H9 (cell line): ENCODE measurements around the gene NCKAP5. TPM values are rescaled to one million over a fixed set of nuclear protein-coding genes. Genes with fewer than 3 reads are reported as not detected.

Experiments used
- DNase-seq: peaks from one replicate; pipeline ENCODE4 v3.0.0-alpha.2; 2017
- H2AFZ ChIP-seq: one replicate; pipeline ENCODE4 v1.6.1; 2013; ENCODE audit warnings: mild to moderate bottlenecking, low read length, control low read depth, moderate library complexity
- H2AK5ac ChIP-seq: 2 replicates; pipeline ENCODE4 v1.6.1; 2013; ENCODE audit warnings: low read length, control low read depth, mixed read lengths; ENCODE audit not compliant: insufficient read length
- H2BK120ac ChIP-seq: one replicate; pipeline ENCODE4 v1.6.1; 2013; ENCODE audit warnings: low read depth, mild to moderate bottlenecking, low read length, control low read depth, inconsistent platforms; ENCODE audit not compliant: poor library complexity, severe bottlenecking
- H2BK12ac ChIP-seq: 2 replicates; pipeline ENCODE4 v1.6.1; 2013; ENCODE audit warnings: low read length, control low read depth, mixed read lengths, low read depth; ENCODE audit not compliant: insufficient read length
- H2BK15ac ChIP-seq: 2 replicates; pipeline ENCODE4 v1.6.1; 2013; ENCODE audit warnings: low read depth, low read length, control low read depth
- H2BK20ac ChIP-seq: one replicate; pipeline ENCODE4 v1.6.1; 2013; ENCODE audit warnings: low read depth, mild to moderate bottlenecking, low read length, control low read depth, inconsistent platforms; ENCODE audit not compliant: poor library complexity, severe bottlenecking
- H2BK5ac ChIP-seq: 2 replicates; pipeline ENCODE4 v1.6.1; 2013; ENCODE audit warnings: low read length, control low read depth, mixed read lengths; ENCODE audit not compliant: insufficient read length
- H3K14ac ChIP-seq: 2 replicates; pipeline ENCODE4 v1.6.1; 2013; ENCODE audit warnings: low read length, control low read depth; ENCODE audit not compliant: insufficient read depth
- H3K18ac ChIP-seq: 2 replicates; pipeline ENCODE4 v1.6.1; 2013; ENCODE audit warnings: low read depth, mild to moderate bottlenecking, mixed read lengths, low read length, control low read depth; ENCODE audit not compliant: insufficient read length
- H3K23ac ChIP-seq: 2 replicates; pipeline ENCODE4 v1.6.1; 2013; ENCODE audit warnings: low read length, control low read depth, mixed read lengths, low read depth; ENCODE audit not compliant: insufficient read length
- H3K23me2 ChIP-seq: 2 replicates; pipeline ENCODE4 v1.6.1; 2013; ENCODE audit warnings: low read depth, mild to moderate bottlenecking, mixed read lengths, low read length, control low read depth; ENCODE audit not compliant: insufficient read length, poor library complexity, severe bottlenecking
- H3K27ac ChIP-seq: 2 replicates; pipeline ENCODE4 v1.5.1; 2013; ENCODE audit warnings: low read length, control low read depth, mixed read lengths, low read depth; ENCODE audit not compliant: insufficient read length
- H3K27me3 ChIP-seq: 2 replicates; pipeline ENCODE4 v1.6.1; 2013; ENCODE audit warnings: low read length, control low read depth, inconsistent platforms; ENCODE audit not compliant: insufficient read depth
- H3K4ac ChIP-seq: 2 replicates; pipeline ENCODE4 v1.6.1; 2013; ENCODE audit warnings: low read depth, mild to moderate bottlenecking, control low read depth, inconsistent platforms, low read length, moderate library complexity
- H3K4me1 ChIP-seq: 2 replicates; pipeline ENCODE4 v1.6.1; 2013; ENCODE audit warnings: low read length, control low read depth, inconsistent platforms; ENCODE audit not compliant: insufficient read depth
- H3K4me2 ChIP-seq: 2 replicates; pipeline ENCODE4 v1.6.1; 2013; ENCODE audit warnings: low read length, control low read depth, mixed read lengths; ENCODE audit not compliant: insufficient read length, insufficient read depth
- H3K56ac ChIP-seq: 2 replicates; pipeline ENCODE4 v1.6.1; 2013; ENCODE audit warnings: low read depth, mild to moderate bottlenecking, mixed read lengths, low read length, control low read depth; ENCODE audit not compliant: insufficient read length
- H3K79me1 ChIP-seq: 2 replicates; pipeline ENCODE4 v1.6.1; 2013; ENCODE audit warnings: low read depth, mild to moderate bottlenecking, moderate library complexity, low read length, control low read depth, inconsistent platforms; ENCODE audit not compliant: insufficient read depth, poor library complexity, severe bottlenecking
- H3K79me2 ChIP-seq: 2 replicates; pipeline ENCODE4 v1.6.1; 2013; ENCODE audit warnings: low read length, control low read depth, inconsistent platforms; ENCODE audit not compliant: insufficient read depth
- H3K9ac ChIP-seq: 2 replicates; pipeline ENCODE4 v1.6.1; 2013; ENCODE audit warnings: low read length, control low read depth, mixed read lengths; ENCODE audit not compliant: insufficient read length; ENCODE audit errors: extremely low read depth
- H3K9me3 ChIP-seq: one replicate; pipeline ENCODE4 v1.6.1; 2013; ENCODE audit warnings: low read depth, low read length, inconsistent platforms; ENCODE audit not compliant: control insufficient read depth
- H3T11ph ChIP-seq: one replicate; pipeline ENCODE4 v1.6.1; 2013; ENCODE audit warnings: mild to moderate bottlenecking, low read length, control low read depth, inconsistent platforms
- H4K20me1 ChIP-seq: one replicate; pipeline ENCODE4 v1.6.1; 2013; ENCODE audit not compliant: control insufficient read depth, insufficient read length, insufficient read depth
- H4K5ac ChIP-seq: 2 replicates; pipeline ENCODE4 v1.6.1; 2013; ENCODE audit warnings: low read depth, mild to moderate bottlenecking, mixed read lengths, low read length, control low read depth; ENCODE audit not compliant: insufficient read length
- H4K8ac ChIP-seq: replicated peaks from 2 replicates; pipeline ENCODE4 v1.6.1; 2013; ENCODE audit warnings: low read length, control low read depth, mixed read lengths, low read depth; ENCODE audit not compliant: insufficient read length
- H4K91ac ChIP-seq: 2 replicates; pipeline ENCODE4 v1.6.1; 2013; ENCODE audit warnings: low read depth, mild to moderate bottlenecking, moderate library complexity, mixed read lengths, low read length, control low read depth; ENCODE audit not compliant: insufficient read length
- H3K27ac Mint-ChIP-seq, 3 experiments: 2 replicates in 2 of 3; 3 replicates in 1 of 3; pipeline ENCODE4 v1.8.0; 2020 to 2021; ENCODE audit warnings: mixed read lengths in 3 of 3, mild to moderate bottlenecking in 1 of 3, moderate library complexity in 1 of 3
- H3K27me3 Mint-ChIP-seq: 2 replicates; pipeline ENCODE4 v1.8.0; 2021; ENCODE audit warnings: low read depth, mild to moderate bottlenecking, moderate library complexity, mixed read lengths
- H3K36me3 Mint-ChIP-seq, 3 experiments: 2 replicates in 2 of 3; 3 replicates in 1 of 3; pipeline ENCODE4 v1.8.0; 2020 to 2021; ENCODE audit warnings: low read depth in 3 of 3, mixed read lengths in 3 of 3; ENCODE audit not compliant: insufficient read depth in 1 of 3
- H3K4me1 Mint-ChIP-seq, 2 experiments: 2 replicates each; pipeline ENCODE4 v1.8.0; 2020; ENCODE audit warnings: mixed read lengths in 2 of 2
- H3K4me3 Mint-ChIP-seq, 2 experiments: 2 replicates in 1 of 2; 3 replicates in 1 of 2; pipeline ENCODE4 v1.8.0; 2020 to 2021; ENCODE audit warnings: mild to moderate bottlenecking in 2 of 2, mixed read lengths in 2 of 2, moderate library complexity in 1 of 2
- H3K9me3 Mint-ChIP-seq, 2 experiments: 2 replicates in 1 of 2; 3 replicates in 1 of 2; pipeline ENCODE4 v1.8.0; 2020; ENCODE audit warnings: mild to moderate bottlenecking in 2 of 2, mixed read lengths in 2 of 2, moderate library complexity in 1 of 2
- WGBS: extraction: QIAGEN DNeasy Blood & Tissue Kit; methylation state at CpG from one replicate; pipeline ENCODE4 v1.1.7; 2013; ENCODE audit warnings: missing lambda C conversion rate, low lambda C conversion rate, mixed read lengths; ENCODE audit not compliant: insufficient read length; ENCODE audit errors: extremely low coverage; 5-methylcytosine and 5-hydroxymethylcytosine counted together
- total RNA-seq: library from RNA; stranded (reverse); gene quantifications from 2 replicates; pipeline ENCODE4 v1.2.1, GENCODE V29; 2021
- TF ChIP-seq, protein P1 (sequence below): fragments of 200-600 bp; sonication (generic); conservative IDR thresholded peaks from 3 replicates; pipeline ENCODE4 v1.8.0; 2021; ENCODE audit warnings: antibody characterized with exemption, mild to moderate bottlenecking

NCKAP5 gene
- total RNA-seq, 1 experiment from 2014 or later = 0.26 TPM

DNA sequence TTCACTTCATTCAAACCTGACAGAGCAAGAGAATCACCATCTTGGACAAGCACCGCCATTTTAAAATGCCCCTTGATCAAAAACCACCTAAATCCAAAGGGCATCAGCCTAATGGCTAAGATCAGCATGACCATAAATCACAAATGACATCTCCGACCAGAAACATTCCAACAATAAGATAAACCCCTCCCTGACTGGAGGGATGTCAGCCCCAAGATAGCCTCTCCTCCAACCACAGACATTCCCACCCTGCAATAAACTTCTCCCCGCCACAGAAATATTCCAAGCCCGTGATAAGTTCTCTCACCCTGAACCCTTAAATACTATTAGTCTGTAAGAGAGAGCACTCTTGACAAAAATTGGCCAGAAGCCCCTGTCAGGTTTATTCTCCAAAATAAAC is 876.7 kb downstream of the NCKAP5 start:
- Histone ChIP-seq H3K23ac (no peak overlapping the region), H3K23me2 (no peaks in the 10 kb centered on the region), H2BK12ac (no peak overlapping the region), H3K14ac (no peak overlapping the region), H3K79me1 (no peaks in the 10 kb centered on the region), H3K9ac (no peak overlapping the region), H4K20me1 (no peaks in the 10 kb centered on the region), H2BK15ac (no peak overlapping the region), H3K56ac (no peak overlapping the region), H3K27ac (no peak overlapping the region), H3K79me2 (no peaks in the 10 kb centered on the region), H3K4me2 (no peak overlapping the region), H4K91ac (no peak overlapping the region), H3K9me3 (no peaks in the 10 kb centered on the region), H2AFZ (no peak overlapping the region), H4K5ac (no peak overlapping the region), H3K27me3 (no peaks in the 10 kb centered on the region), H4K8ac (no peak overlapping the region), H2AK5ac (no peak overlapping the region), H2BK5ac (no peak overlapping the region), H3K18ac (no peak overlapping the region), H3K4ac (no peak overlapping the region), H3T11ph (no peak overlapping the region), H2BK20ac (no peak overlapping the region), H2BK120ac (no peak overlapping the region), H3K4me1 (no peaks in the 10 kb centered on the region; the same call in 1 of the 2 replicates)
- DNase-seq = no peak
- Mint-ChIP-seq H3K4me3 (no peak overlapping the region), H3K27me3 (no peaks in the 10 kb centered on the region), H3K4me1 (peaks cover 10 to 11% of the 10 kb centered on the region in 2 experiments), H3K9me3 (no peaks in the 10 kb centered on the region), H3K36me3 (no peaks in the 10 kb centered on the region), H3K27ac (no peak overlapping the region)
- TF ChIP-seq, protein P1, sequence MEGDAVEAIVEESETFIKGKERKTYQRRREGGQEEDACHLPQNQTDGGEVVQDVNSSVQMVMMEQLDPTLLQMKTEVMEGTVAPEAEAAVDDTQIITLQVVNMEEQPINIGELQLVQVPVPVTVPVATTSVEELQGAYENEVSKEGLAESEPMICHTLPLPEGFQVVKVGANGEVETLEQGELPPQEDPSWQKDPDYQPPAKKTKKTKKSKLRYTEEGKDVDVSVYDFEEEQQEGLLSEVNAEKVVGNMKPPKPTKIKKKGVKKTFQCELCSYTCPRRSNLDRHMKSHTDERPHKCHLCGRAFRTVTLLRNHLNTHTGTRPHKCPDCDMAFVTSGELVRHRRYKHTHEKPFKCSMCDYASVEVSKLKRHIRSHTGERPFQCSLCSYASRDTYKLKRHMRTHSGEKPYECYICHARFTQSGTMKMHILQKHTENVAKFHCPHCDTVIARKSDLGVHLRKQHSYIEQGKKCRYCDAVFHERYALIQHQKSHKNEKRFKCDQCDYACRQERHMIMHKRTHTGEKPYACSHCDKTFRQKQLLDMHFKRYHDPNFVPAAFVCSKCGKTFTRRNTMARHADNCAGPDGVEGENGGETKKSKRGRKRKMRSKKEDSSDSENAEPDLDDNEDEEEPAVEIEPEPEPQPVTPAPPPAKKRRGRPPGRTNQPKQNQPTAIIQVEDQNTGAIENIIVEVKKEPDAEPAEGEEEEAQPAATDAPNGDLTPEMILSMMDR = no peak
- no CpG with 5 or more reads among the region's 4 CpGs for WGBS
